ENCODE results near the gene NEDD9.

Gene NEDD9

DNA sequence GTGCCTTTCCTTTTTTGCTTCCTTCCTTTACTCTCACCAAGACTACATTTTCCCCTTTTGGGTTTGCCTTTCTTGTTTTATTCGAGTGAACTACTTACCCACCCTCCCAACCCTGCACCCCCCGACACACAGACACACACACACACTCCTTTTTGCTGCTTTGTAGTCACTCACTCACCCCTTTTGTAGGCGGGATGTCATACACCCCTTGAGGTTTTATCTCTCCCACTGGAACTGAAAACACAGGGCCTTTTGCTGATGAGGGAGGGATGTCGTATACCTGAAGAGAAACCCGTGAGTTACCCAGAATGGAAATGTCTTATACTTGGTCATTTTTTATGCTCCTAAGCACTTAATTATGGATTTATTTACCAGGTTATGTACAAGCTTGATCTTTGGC lies 40.3 kb downstream of the NEDD9 start:
- Histone ChIP-seq H3K9ac (ENCODE audit: low read length) (no peak overlapping the region), H4K20me1 (ENCODE audit: insufficient read depth, low read length) (no peaks in the 10 kb centered on the region)

DNA sequence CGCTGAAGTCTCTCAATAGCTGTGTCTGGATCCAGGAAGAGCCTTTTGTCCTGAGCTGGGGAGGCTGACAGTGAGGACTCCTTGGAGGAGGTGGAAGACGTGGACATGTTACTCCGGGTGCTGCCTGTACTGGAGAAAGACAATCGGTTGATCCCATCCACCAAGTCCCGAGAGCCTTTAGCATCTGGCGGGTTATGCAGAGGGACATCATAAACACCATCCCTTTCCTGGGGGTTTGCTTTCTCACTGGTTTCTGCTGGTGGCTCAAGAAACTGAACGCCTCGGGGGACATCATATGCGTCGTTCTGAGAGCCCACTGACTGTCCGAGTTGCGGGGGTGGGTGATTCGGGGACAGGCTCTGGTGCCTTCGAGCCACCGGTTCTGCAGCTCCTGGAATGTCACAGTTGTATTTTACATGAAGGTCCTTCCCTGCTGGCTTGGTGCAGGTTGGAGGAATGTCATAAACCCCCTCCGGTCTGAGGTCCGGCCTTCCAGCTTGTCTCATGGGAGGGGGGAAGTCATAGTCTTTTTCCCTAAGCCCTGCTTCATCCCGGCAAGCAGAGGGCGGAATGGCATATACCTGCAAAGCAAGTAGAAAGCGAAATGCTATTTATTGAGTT lies 41.7 kb downstream of the NEDD9 start:
- Histone ChIP-seq H3K9me2 (replicated peaks; ENCODE audit: insufficient read depth, low read length) (no peaks in the 10 kb centered on the region), H3K79me2 (ENCODE audit: low read length) (no peaks in the 10 kb centered on the region), H2AFZ (ENCODE audit: low read length) (no peak overlapping the region), H3K27ac (ENCODE audit: low read length) (no peak overlapping the region), H3K4me1 (ENCODE audit: low read length) (no peaks in the 10 kb centered on the region), H3K4me3 (ENCODE audit: low read length) (no peak overlapping the region), H3K36me3 (replicated peaks; ENCODE audit: insufficient read depth, low read length) (no peaks in the 10 kb centered on the region; the same call in 1 of the 2 replicates), H3F3A (ENCODE audit: insufficient read depth, low read length) (no peaks in the 10 kb centered on the region), H4K20me1 (ENCODE audit: insufficient read depth, low read length) (no peaks in the 10 kb centered on the region), H3K27me3 (replicated peaks; ENCODE audit: insufficient read depth, low read length) (no peaks in the 10 kb centered on the region), H3K9ac (ENCODE audit: low read length) (no peak overlapping the region), H3K9me3 (replicated peaks; ENCODE audit: insufficient read depth, low read length) (no peaks in the 10 kb centered on the region), H3K4me2 (ENCODE audit: low read depth, low read length) (no peak overlapping the region)
- TF ChIP-seq EZH2phosphoT487 (IDR thresholded peaks at IDR 0.05; ENCODE audit: low read length) (no peak), EZH2 (optimal IDR thresholded peaks at IDR 0.05; ENCODE audit: low read depth, low read length) (no peak)
- TF ChIP-seq, protein P1, sequence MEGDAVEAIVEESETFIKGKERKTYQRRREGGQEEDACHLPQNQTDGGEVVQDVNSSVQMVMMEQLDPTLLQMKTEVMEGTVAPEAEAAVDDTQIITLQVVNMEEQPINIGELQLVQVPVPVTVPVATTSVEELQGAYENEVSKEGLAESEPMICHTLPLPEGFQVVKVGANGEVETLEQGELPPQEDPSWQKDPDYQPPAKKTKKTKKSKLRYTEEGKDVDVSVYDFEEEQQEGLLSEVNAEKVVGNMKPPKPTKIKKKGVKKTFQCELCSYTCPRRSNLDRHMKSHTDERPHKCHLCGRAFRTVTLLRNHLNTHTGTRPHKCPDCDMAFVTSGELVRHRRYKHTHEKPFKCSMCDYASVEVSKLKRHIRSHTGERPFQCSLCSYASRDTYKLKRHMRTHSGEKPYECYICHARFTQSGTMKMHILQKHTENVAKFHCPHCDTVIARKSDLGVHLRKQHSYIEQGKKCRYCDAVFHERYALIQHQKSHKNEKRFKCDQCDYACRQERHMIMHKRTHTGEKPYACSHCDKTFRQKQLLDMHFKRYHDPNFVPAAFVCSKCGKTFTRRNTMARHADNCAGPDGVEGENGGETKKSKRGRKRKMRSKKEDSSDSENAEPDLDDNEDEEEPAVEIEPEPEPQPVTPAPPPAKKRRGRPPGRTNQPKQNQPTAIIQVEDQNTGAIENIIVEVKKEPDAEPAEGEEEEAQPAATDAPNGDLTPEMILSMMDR (IDR thresholded peaks at IDR 0.05; ENCODE audit: low read length), result no peak
- DNase-seq, result no peak

More for the DNA sequence above, 40.3 kb downstream of the NEDD9 start:
- no peak overlapping the region for H3K4me3 ChIP-seq (ENCODE audit: low read length)
- no peaks in the 10 kb centered on the region for H3F3A ChIP-seq (ENCODE audit: insufficient read depth, low read length)
- no peak overlapping the region for H3K4me2 ChIP-seq (ENCODE audit: low read depth, low read length)
- no peaks in the 10 kb centered on the region for H3K9me3 ChIP-seq (replicated peaks; ENCODE audit: insufficient read depth, low read length)
- no peaks in the 10 kb centered on the region for H3K9me2 ChIP-seq (replicated peaks; ENCODE audit: insufficient read depth, low read length)
- no peaks in the 10 kb centered on the region for H3K4me1 ChIP-seq (ENCODE audit: low read length)
- H3K36me3 ChIP-seq (replicated peaks; ENCODE audit: insufficient read depth, low read length), result no peaks in the 10 kb centered on the region; the same call in 1 of the 2 replicates
- no peaks in the 10 kb centered on the region for H3K79me2 ChIP-seq (ENCODE audit: low read length)
- no peak overlapping the region for H3K27ac ChIP-seq (ENCODE audit: low read length)
- H3K27me3 ChIP-seq (replicated peaks; ENCODE audit: insufficient read depth, low read length), result no peaks in the 10 kb centered on the region
- TF ChIP-seq EZH2phosphoT487 (IDR thresholded peaks at IDR 0.05; ENCODE audit: low read length) (no peak), EZH2 (optimal IDR thresholded peaks at IDR 0.05; ENCODE audit: low read depth, low read length) (no peak)
- TF ChIP-seq, protein P1 (IDR thresholded peaks at IDR 0.05; ENCODE audit: low read length), result no peak
- no peak for DNase-seq
- no peak overlapping the region for H2AFZ ChIP-seq (ENCODE audit: low read length)

- no peak overlapping the region for H3K27ac ChIP-seq (ENCODE audit: low read length)
- no peak overlapping the region for H3K4me2 ChIP-seq (ENCODE audit: low read depth, low read length)
- TF ChIP-seq, protein P1 (IDR thresholded peaks at IDR 0.05; ENCODE audit: low read length), result no peak
- TF ChIP-seq EZH2phosphoT487 (IDR thresholded peaks at IDR 0.05; ENCODE audit: low read length) (no peak), EZH2 (optimal IDR thresholded peaks at IDR 0.05; ENCODE audit: low read depth, low read length) (no peak)
- H3K4me3 ChIP-seq (ENCODE audit: low read length), result no peak overlapping the region
- no peak overlapping the region for H3K9ac ChIP-seq (ENCODE audit: low read length)
- H3K79me2 ChIP-seq (ENCODE audit: low read length), result no peaks in the 10 kb centered on the region
- H3K27me3 ChIP-seq (replicated peaks; ENCODE audit: insufficient read depth, low read length), result no peaks in the 10 kb centered on the region
- H2AFZ ChIP-seq (ENCODE audit: low read length), result no peak overlapping the region
- no peaks in the 10 kb centered on the region for H3K9me2 ChIP-seq (replicated peaks; ENCODE audit: insufficient read depth, low read length)
- H3F3A ChIP-seq (ENCODE audit: insufficient read depth, low read length), result no peaks in the 10 kb centered on the region
- H3K36me3 ChIP-seq (replicated peaks; ENCODE audit: insufficient read depth, low read length), result no peaks in the 10 kb centered on the region; the same call in 1 of the 2 replicates
- no peaks in the 10 kb centered on the region for H3K9me3 ChIP-seq (replicated peaks; ENCODE audit: insufficient read depth, low read length)
- no peaks in the 10 kb centered on the region for H4K20me1 ChIP-seq (ENCODE audit: insufficient read depth, low read length)
- H3K4me1 ChIP-seq (ENCODE audit: low read length), result no peaks in the 10 kb centered on the region
- no peak for DNase-seq
Measured at GRCh38 chr6:11189865-11190624, 42.4 kb downstream of the NEDD9 start.

Measured in MM.1S (cell line).